Measurements from ENCODE around the gene NQO2.
"Not testable (repeated sequence)": the region's sequence is repeated elsewhere in the genome, so short reads cannot be mapped to it uniquely, and the experiment has no call there.

NQO2 gene

GRCh38 chr6:2970034-2970685 is 29.5 kb upstream of the NQO2 start:
- Histone ChIP-seq H3K27me3 (ENCODE audit: insufficient read depth, insufficient read length) (no peaks in the 10 kb centered on the region), H3K9me3 (ENCODE audit: insufficient read depth, low read length) (no peaks in the 10 kb centered on the region), H3K4me1 (ENCODE audit: insufficient read depth, insufficient read length) (no peaks in the 10 kb centered on the region), H3K4me3 (ENCODE audit: insufficient read length, low read depth) (peak overlapping the region; percentile 61), H3K36me3 (ENCODE audit: insufficient read depth, insufficient read length, low read length) (no peaks in the 10 kb centered on the region), H3K9ac (ENCODE audit: insufficient read length, low read depth) (peak overlapping the region; percentile 50)
- TF ChIP-seq ZNF274 (IDR thresholded peaks at IDR 0.05; ENCODE audit: low read depth, low read length) (no peak), YY1 (IDR thresholded peaks at IDR 0.05; ENCODE audit: insufficient read depth, insufficient read length) (no peak), SUZ12 (IDR thresholded peaks at IDR 0.05; ENCODE audit: extremely low read depth, insufficient read depth, insufficient read length) (no peak)
- no peak for DNase-seq (ENCODE audit: low read depth, low spot score)

- DNase-seq (ENCODE audit: low read depth, low spot score) = no peak
- no peaks in the 10 kb centered on the region for H3K9me3 ChIP-seq (ENCODE audit: insufficient read depth, low read length)
- no peaks in the 10 kb centered on the region for H3K27me3 ChIP-seq (ENCODE audit: insufficient read depth, insufficient read length)
- no peaks in the 10 kb centered on the region for H3K36me3 ChIP-seq (ENCODE audit: insufficient read depth, insufficient read length, low read length)
- H3K9ac ChIP-seq (ENCODE audit: insufficient read length, low read depth) = peak overlapping the region; percentile 82
- no peaks in the 10 kb centered on the region for H3K4me1 ChIP-seq (ENCODE audit: insufficient read depth, insufficient read length)
- peak overlapping the region; percentile 61 for H3K4me3 ChIP-seq (ENCODE audit: insufficient read length, low read depth)
- TF ChIP-seq YY1 (IDR thresholded peaks at IDR 0.05; ENCODE audit: insufficient read depth, insufficient read length) (no peak), SUZ12 (IDR thresholded peaks at IDR 0.05; ENCODE audit: extremely low read depth, insufficient read depth, insufficient read length) (no peak)
These were observed 28.8 kb upstream of the NQO2 start for GRCh38 chr6:2970753-2971419.

GRCh38 chr6:2971420-2972218 is 28.1 kb upstream of the NQO2 start, which contains the start of gene SERPINB6:
Gene SERPINB6 (minus strand): TSS chr6:2971567. CDS start chr6:2959332, 12,235 bp downstream.
- H3K9ac ChIP-seq (ENCODE audit: insufficient read length, low read depth) = peak within 1 kb of the TSS; percentile 82
- DNase-seq (ENCODE audit: low read depth, low spot score) = no peak
- no peaks in the 10 kb centered on the region for H3K27me3 ChIP-seq (ENCODE audit: insufficient read depth, insufficient read length)

GRCh38 chr6:2972219-2972487 is 27.5 kb upstream of the NQO2 start:
- not testable (repeated sequence) for H3K27me3 ChIP-seq (ENCODE audit: insufficient read depth, insufficient read length); H3K9ac ChIP-seq (ENCODE audit: insufficient read length, low read depth); H3K4me1 ChIP-seq (ENCODE audit: insufficient read depth, insufficient read length); DNase-seq (ENCODE audit: low read depth, low spot score); H3K36me3 ChIP-seq (ENCODE audit: insufficient read depth, insufficient read length, low read length); H3K9me3 ChIP-seq (ENCODE audit: insufficient read depth, low read length); H3K4me3 ChIP-seq (ENCODE audit: insufficient read length, low read depth)

More at GRCh38 chr6:2971420-2972218, 28.1 kb upstream of the NQO2 start, which contains the start of gene SERPINB6:
- no peak for TF ChIP-seq ZNF274 (IDR thresholded peaks at IDR 0.05; ENCODE audit: low read depth, low read length)
- TF ChIP-seq YY1 (IDR thresholded peaks at IDR 0.05; ENCODE audit: insufficient read depth, insufficient read length) = no peak
- TF ChIP-seq SUZ12 (IDR thresholded peaks at IDR 0.05; ENCODE audit: extremely low read depth, insufficient read depth, insufficient read length) = no peak
- H3K36me3 ChIP-seq (ENCODE audit: insufficient read depth, insufficient read length, low read length) = no peaks in the 10 kb centered on the region
- no peaks in the 10 kb centered on the region for H3K4me1 ChIP-seq (ENCODE audit: insufficient read depth, insufficient read length)
- H3K4me3 ChIP-seq (ENCODE audit: insufficient read length, low read depth) = peak within 1 kb of the TSS; percentile 61
- H3K9me3 ChIP-seq (ENCODE audit: insufficient read depth, low read length) = no peaks in the 10 kb centered on the region

GRCh38 chr6:2972685-2973084 is 27.0 kb upstream of the NQO2 start:
- not testable (repeated sequence) for DNase-seq (ENCODE audit: low read depth, low spot score); H3K4me3 ChIP-seq (ENCODE audit: insufficient read length, low read depth); H3K36me3 ChIP-seq (ENCODE audit: insufficient read depth, insufficient read length, low read length); H3K4me1 ChIP-seq (ENCODE audit: insufficient read depth, insufficient read length); H3K9ac ChIP-seq (ENCODE audit: insufficient read length, low read depth); H3K27me3 ChIP-seq (ENCODE audit: insufficient read depth, insufficient read length); H3K9me3 ChIP-seq (ENCODE audit: insufficient read depth, low read length)

GRCh38 chr6:2973180-2973579 is 26.5 kb upstream of the NQO2 start:
- H3K36me3 ChIP-seq (ENCODE audit: insufficient read depth, insufficient read length, low read length); H3K9ac ChIP-seq (ENCODE audit: insufficient read length, low read depth); H3K4me3 ChIP-seq (ENCODE audit: insufficient read length, low read depth); DNase-seq (ENCODE audit: low read depth, low spot score); H3K27me3 ChIP-seq (ENCODE audit: insufficient read depth, insufficient read length); H3K4me1 ChIP-seq (ENCODE audit: insufficient read depth, insufficient read length); H3K9me3 ChIP-seq (ENCODE audit: insufficient read depth, low read length): not testable (repeated sequence)

GRCh38 chr6:2973676-2974075 is 26.0 kb upstream of the NQO2 start:
- TF ChIP-seq YY1 (IDR thresholded peaks at IDR 0.05; ENCODE audit: insufficient read depth, insufficient read length) (no peak), ZNF274 (IDR thresholded peaks at IDR 0.05; ENCODE audit: low read depth, low read length) (no peak), SUZ12 (IDR thresholded peaks at IDR 0.05; ENCODE audit: extremely low read depth, insufficient read depth, insufficient read length) (no peak)
- Histone ChIP-seq H3K9ac (ENCODE audit: insufficient read length, low read depth) (no peak overlapping the region), H3K27me3 (ENCODE audit: insufficient read depth, insufficient read length) (no peaks in the 10 kb centered on the region), H3K4me1 (ENCODE audit: insufficient read depth, insufficient read length) (peaks cover 2% of the 10 kb centered on the region), H3K4me3 (ENCODE audit: insufficient read length, low read depth) (no peak overlapping the region), H3K9me3 (ENCODE audit: insufficient read depth, low read length) (no peaks in the 10 kb centered on the region), H3K36me3 (ENCODE audit: insufficient read depth, insufficient read length, low read length) (no peaks in the 10 kb centered on the region)
- no peak for DNase-seq (ENCODE audit: low read depth, low spot score)

All from NT2/D1 (cell line).